Endodermal cell (in vitro differentiated cells): ENCODE results near the gene HPD. TPM values are rescaled to one million over a fixed set of nuclear protein-coding genes. Genes with fewer than 3 reads are reported as not detected.
A peak's percentile ranks its signal among the peaks of the same experiment; 100 is the strongest.

Experiments used
- DNase-seq: peaks from one replicate; pipeline ENCODE4 v3.0.0-alpha.2; 2017
- H3K27ac ChIP-seq: 2 replicates; pipeline ENCODE4 v1.5.1; 2013; ENCODE audit warnings: mild to moderate bottlenecking, low read depth, low read length, moderate library complexity
- H3K27me3 ChIP-seq: 2 replicates; pipeline ENCODE4 v1.6.1; 2013; ENCODE audit warnings: mild to moderate bottlenecking, low read length, moderate library complexity; ENCODE audit not compliant: insufficient read depth, control insufficient read depth, poor library complexity, severe bottlenecking
- H3K36me3 ChIP-seq: 2 replicates; pipeline ENCODE4 v1.7.0; 2013; ENCODE audit warnings: mild to moderate bottlenecking, low read length, moderate library complexity; ENCODE audit not compliant: control insufficient read depth, insufficient read depth
- H3K4me1 ChIP-seq: one replicate; pipeline ENCODE4 v1.7.0; 2013; ENCODE audit warnings: low read length; ENCODE audit not compliant: control insufficient read depth, insufficient read depth
- H3K4me3 ChIP-seq: 2 replicates; pipeline ENCODE4 v1.5.1; 2013; ENCODE audit warnings: mild to moderate bottlenecking, low read length, moderate library complexity
- H3K9ac ChIP-seq: 2 replicates; pipeline ENCODE4 v1.6.1; 2013; ENCODE audit warnings: mild to moderate bottlenecking, low read length, moderate library complexity; ENCODE audit not compliant: poor library complexity, severe bottlenecking; ENCODE audit errors: extremely low read depth
- H3K9me3 ChIP-seq: 2 replicates; pipeline ENCODE4 v1.6.1; 2013; ENCODE audit warnings: mild to moderate bottlenecking, low read length, moderate library complexity; ENCODE audit not compliant: control insufficient read depth
- H3K27ac Mint-ChIP-seq: 2 replicates; pipeline ENCODE4 v1.8.0; 2020; ENCODE audit warnings: mixed read lengths
- H3K27me3 Mint-ChIP-seq: 2 replicates; pipeline ENCODE4 v1.8.0; 2021; ENCODE audit warnings: mild to moderate bottlenecking, mixed read lengths; ENCODE audit not compliant: insufficient read depth
- H3K36me3 Mint-ChIP-seq: 2 replicates; pipeline ENCODE4 v1.8.0; 2020; ENCODE audit warnings: low read depth, mixed read lengths
- H3K4me1 Mint-ChIP-seq: 2 replicates; pipeline ENCODE4 v1.8.0; 2020; ENCODE audit warnings: mixed read lengths
- H3K4me3 Mint-ChIP-seq: 2 replicates; pipeline ENCODE4 v1.8.0; 2020; ENCODE audit warnings: mild to moderate bottlenecking, moderate library complexity, mixed read lengths
- H3K9me3 Mint-ChIP-seq: 2 replicates; pipeline ENCODE4 v1.8.0; 2020; ENCODE audit warnings: mild to moderate bottlenecking, mixed read lengths
- WGBS, 2 experiments: methylation state at CpG; one replicate each; pipeline versions ENCODE4 v1.1.5 to v1.1.7; 2013; ENCODE audit warnings: missing lambda C conversion rate in 2 of 2, mixed read lengths in 1 of 2; ENCODE audit not compliant: insufficient coverage in 1 of 2, insufficient read length in 1 of 2; 5-methylcytosine and 5-hydroxymethylcytosine counted together
- total RNA-seq, 2 donors: library from RNA; stranded (reverse); fragmentation: NEBNext Ultra II Directional in 1 of 2; extraction: Animal tissue kit (Norgen Biotek cat#: 25700) in 1 of 2; gene quantifications; 2 replicates in 1 of 2; 3 replicates in 1 of 2; pipeline ENCODE4 v1.2.1, GENCODE V29; 2021
- TF ChIP-seq, protein P1 (sequence below): fragments of 200-600 bp; sonication (generic); conservative IDR thresholded peaks from 2 replicates; pipeline ENCODE4 v1.5.0; 2021; ENCODE audit warnings: antibody characterized with exemption, mild to moderate bottlenecking

HPD gene
- total RNA-seq, 2 donors from 2014 or later = 0.55 to 0.71 TPM

DNA sequence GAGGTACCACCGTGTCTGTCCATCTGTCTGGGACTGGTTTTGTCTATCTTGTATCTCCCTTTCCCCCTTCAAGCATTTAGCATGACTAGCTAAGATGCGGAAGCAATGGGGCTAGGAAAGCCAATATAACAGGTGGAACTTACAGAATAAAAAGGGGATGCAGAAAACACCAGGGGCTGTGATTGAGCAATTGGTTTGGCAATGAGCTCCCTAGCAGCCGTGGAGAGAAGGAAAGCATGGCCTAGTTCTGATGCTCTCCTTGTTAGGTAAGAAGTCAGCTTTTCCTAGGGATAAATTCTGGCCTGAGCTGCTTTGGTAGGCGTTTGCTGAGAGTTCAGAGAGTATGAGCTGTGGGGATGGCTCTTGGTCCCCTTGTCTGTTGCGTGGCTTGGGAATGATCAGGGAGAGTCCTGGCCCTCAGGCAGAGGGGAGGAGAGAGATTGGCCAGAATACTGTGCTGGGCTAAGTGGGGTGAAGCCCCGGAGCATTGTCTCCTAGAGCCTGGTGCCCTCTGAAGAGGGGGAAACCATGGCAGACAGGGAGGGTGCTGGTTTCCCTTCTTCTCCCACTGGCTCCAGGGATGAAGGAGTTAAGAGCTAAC is 47.7 kb downstream of the HPD start:
- Histone ChIP-seq H3K27ac (no peak overlapping the region), H3K4me1 (peaks cover 4% of the 10 kb centered on the region), H3K4me3 (peak overlapping the region; percentile 94), H3K27me3 (no peaks in the 10 kb centered on the region), H3K9ac (no peak overlapping the region), H3K9me3 (no peaks in the 10 kb centered on the region), H3K36me3 (peaks cover 56% of the 10 kb centered on the region)
- Mint-ChIP-seq H3K27ac (peak overlapping the region; percentile 59), H3K36me3 (peaks cover 44% of the 10 kb centered on the region), H3K4me1 (peaks cover 27% of the 10 kb centered on the region), H3K4me3 (peak overlapping the region; percentile 75), H3K27me3 (no peaks in the 10 kb centered on the region), H3K9me3 (no peaks in the 10 kb centered on the region)
- no peak for DNase-seq
- TF ChIP-seq, protein P1, sequence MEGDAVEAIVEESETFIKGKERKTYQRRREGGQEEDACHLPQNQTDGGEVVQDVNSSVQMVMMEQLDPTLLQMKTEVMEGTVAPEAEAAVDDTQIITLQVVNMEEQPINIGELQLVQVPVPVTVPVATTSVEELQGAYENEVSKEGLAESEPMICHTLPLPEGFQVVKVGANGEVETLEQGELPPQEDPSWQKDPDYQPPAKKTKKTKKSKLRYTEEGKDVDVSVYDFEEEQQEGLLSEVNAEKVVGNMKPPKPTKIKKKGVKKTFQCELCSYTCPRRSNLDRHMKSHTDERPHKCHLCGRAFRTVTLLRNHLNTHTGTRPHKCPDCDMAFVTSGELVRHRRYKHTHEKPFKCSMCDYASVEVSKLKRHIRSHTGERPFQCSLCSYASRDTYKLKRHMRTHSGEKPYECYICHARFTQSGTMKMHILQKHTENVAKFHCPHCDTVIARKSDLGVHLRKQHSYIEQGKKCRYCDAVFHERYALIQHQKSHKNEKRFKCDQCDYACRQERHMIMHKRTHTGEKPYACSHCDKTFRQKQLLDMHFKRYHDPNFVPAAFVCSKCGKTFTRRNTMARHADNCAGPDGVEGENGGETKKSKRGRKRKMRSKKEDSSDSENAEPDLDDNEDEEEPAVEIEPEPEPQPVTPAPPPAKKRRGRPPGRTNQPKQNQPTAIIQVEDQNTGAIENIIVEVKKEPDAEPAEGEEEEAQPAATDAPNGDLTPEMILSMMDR = no peak
- WGBS, 2 experiments = 84% methylated on average over 5 to 6 of the region's 6 CpGs

DNA sequence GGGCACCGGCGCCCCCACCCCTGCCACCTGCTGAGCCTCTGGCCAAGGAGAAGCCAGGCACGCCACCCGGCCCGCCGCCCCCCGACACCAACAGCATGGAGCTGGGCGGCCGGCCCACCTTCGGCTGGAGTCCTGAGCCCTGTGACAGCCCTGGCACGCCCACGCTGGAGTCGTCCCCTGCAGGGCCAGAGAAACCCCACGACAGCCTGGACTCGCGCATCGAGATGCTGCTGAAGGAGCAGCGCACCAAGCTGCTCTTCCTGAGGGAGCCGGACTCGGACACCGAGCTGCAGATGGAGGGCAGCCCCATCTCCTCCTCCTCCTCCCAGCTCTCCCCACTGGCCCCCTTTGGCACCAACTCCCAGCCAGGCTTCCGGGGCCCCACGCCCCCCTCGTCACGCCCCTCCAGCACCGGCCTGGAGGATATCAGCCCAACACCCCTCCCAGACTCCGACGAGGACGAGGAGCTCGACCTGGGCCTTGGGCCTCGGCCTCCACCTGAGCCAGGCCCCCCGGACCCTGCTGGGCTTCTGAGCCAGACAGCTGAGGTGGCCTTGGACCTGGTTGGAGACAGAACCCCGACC is 48.3 kb downstream of the HPD start:
- WGBS, 2 experiments = 92 to 95% methylated on average over 14 to 33 of the region's 33 CpGs
- Mint-ChIP-seq H3K27me3 (no peaks in the 10 kb centered on the region), H3K4me3 (no peak overlapping the region), H3K36me3 (peaks cover 42% of the 10 kb centered on the region), H3K27ac (no peak overlapping the region), H3K4me1 (peaks cover 30% of the 10 kb centered on the region), H3K9me3 (no peaks in the 10 kb centered on the region)
- H3K36me3 ChIP-seq = peaks cover 50% of the 10 kb centered on the region
- no peak overlapping the region for H3K27ac ChIP-seq
- H3K4me1 ChIP-seq = peaks cover 4% of the 10 kb centered on the region
- no peak for DNase-seq
- H3K9ac ChIP-seq = no peak overlapping the region
- TF ChIP-seq, protein P1 = no peak
- no peaks in the 10 kb centered on the region for H3K27me3 ChIP-seq
- no peak overlapping the region for H3K4me3 ChIP-seq
- H3K9me3 ChIP-seq = no peaks in the 10 kb centered on the region

DNA sequence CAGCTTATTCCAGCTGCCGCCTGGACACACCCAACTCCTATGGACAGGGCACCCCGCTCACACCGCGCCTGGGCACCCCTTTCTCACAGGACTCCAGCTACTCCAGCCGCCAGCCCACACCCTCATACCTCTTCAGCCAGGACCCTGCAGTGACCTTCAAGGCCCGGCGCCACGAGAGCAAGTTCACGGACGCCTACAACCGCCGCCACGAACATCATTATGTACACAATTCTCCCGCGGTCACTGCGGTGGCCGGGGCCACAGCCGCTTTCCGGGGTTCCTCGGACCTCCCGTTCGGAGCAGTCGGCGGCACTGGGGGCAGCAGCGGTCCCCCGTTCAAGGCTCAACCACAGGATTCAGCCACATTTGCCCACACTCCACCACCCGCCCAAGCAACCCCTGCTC is 48.9 kb downstream of the HPD start:
- 96 to 99% methylated on average over 20 to 27 of the region's 27 CpGs for WGBS, 2 experiments
- Histone ChIP-seq H3K4me3 (no peak overlapping the region), H3K36me3 (peaks cover 44% of the 10 kb centered on the region), H3K27ac (no peak overlapping the region), H3K27me3 (no peaks in the 10 kb centered on the region), H3K9ac (no peak overlapping the region), H3K4me1 (peaks cover 4% of the 10 kb centered on the region), H3K9me3 (no peaks in the 10 kb centered on the region)
- Mint-ChIP-seq H3K27me3 (no peaks in the 10 kb centered on the region), H3K4me3 (no peak overlapping the region), H3K27ac (no peak overlapping the region), H3K9me3 (no peaks in the 10 kb centered on the region), H3K36me3 (peaks cover 36% of the 10 kb centered on the region), H3K4me1 (peaks cover 30% of the 10 kb centered on the region)
- TF ChIP-seq, protein P1 = no peak
- DNase-seq = no peak
